GM19455 (cell line): ENCODE data around the gene MAG.

Source experiments
- ATAC-seq: cut with Tn5 transposase; IDR thresholded peaks from one replicate; pipeline ENCODE4 v1.9.1; 2021; ENCODE audit not compliant: unreplicated experiment

Gene MAG

GRCh38 chr19:35297515-35297848, 5.5 kb downstream of the MAG start:
- ATAC-seq: no peak

- ATAC-seq: no peak
These were observed 6.0 kb downstream of the MAG start for GRCh38 chr19:35297922-35298321.

GRCh38 chr19:35298561-35298972, 6.6 kb downstream of the MAG start:
- ATAC-seq: no peak

- no peak for ATAC-seq
These were observed 7.8 kb downstream of the MAG start for GRCh38 chr19:35299523-35300338.

GRCh38 chr19:35300339-35300649, 8.3 kb downstream of the MAG start:
- ATAC-seq: no peak

- no peak for ATAC-seq
These were observed 10.0 kb downstream of the MAG start for GRCh38 chr19:35301961-35302360.

- ATAC-seq: no peak
These were observed 10.5 kb downstream of the MAG start for GRCh38 chr19:35302446-35302845.

GRCh38 chr19:35303357-35303915, 11.5 kb downstream of the MAG start:
- ATAC-seq: no peak

GRCh38 chr19:35304036-35304435, 12.1 kb downstream of the MAG start:
- no peak for ATAC-seq

GRCh38 chr19:35305181-35305580, 13.2 kb downstream of the MAG start:
- no peak for ATAC-seq

GRCh38 chr19:35306473-35307246, 14.7 kb downstream of the MAG start:
- ATAC-seq: no peak

GRCh38 chr19:35307931-35308330, 16.0 kb downstream of the MAG start:
- ATAC-seq: no peak

- no peak for ATAC-seq
These were observed 16.9 kb downstream of the MAG start for GRCh38 chr19:35308910-35309309.

- ATAC-seq: no peak
These were observed 17.7 kb downstream of the MAG start for GRCh38 chr19:35309481-35310279.

- ATAC-seq: no peak
These were observed 18.4 kb downstream of the MAG start for GRCh38 chr19:35310331-35310730.

- ATAC-seq: no peak
These were observed 19.0 kb downstream of the MAG start for GRCh38 chr19:35310811-35311465.

GRCh38 chr19:35311901-35312665, 20.1 kb downstream of the MAG start:
- no peak for ATAC-seq

GRCh38 chr19:35313587-35313986, 21.6 kb downstream of the MAG start:
- ATAC-seq: no peak

GRCh38 chr19:35314031-35314430, 22.1 kb downstream of the MAG start:
- no peak for ATAC-seq

GRCh38 chr19:35314858-35315470, 23.0 kb downstream of the MAG start:
- ATAC-seq: no peak
